Natural killer cell (primary cell): Measurements from ENCODE around the gene NFKBIB. TPM values are rescaled to one million over a fixed set of nuclear protein-coding genes. Genes with fewer than 3 reads are reported as not detected.

ENCODE experiments used
- ATAC-seq, 3 donors: fragments of 150-1000 bp in 2 of 3; fragments of 200-7000 bp in 1 of 3; cut with Tn5 transposase; 1 replicate in 1 of 3; 2 replicates in 2 of 3; pipeline ENCODE4 v1.10.0; 2021; ENCODE audit warnings: mild to moderate bottlenecking in 2 of 3, moderate library complexity in 2 of 3
- DNase-seq, 2 donors: peaks; one replicate each; pipeline versions ENCODE4 v3.0.0 to v3.0.0-alpha.2; 2013 to 2021; ENCODE audit warnings: mixed read lengths in 1 of 2
- H3K27ac ChIP-seq: one replicate; pipeline ENCODE4 v1.5.1; 2013; ENCODE audit warnings: mild to moderate bottlenecking, low read length
- H3K27me3 ChIP-seq: one replicate; pipeline ENCODE4 v1.6.1; 2013; ENCODE audit warnings: low read length; ENCODE audit not compliant: control insufficient read depth, insufficient read depth
- H3K36me3 ChIP-seq: one replicate; pipeline ENCODE4 v1.6.1; 2013; ENCODE audit warnings: low read length; ENCODE audit not compliant: control insufficient read depth, insufficient read depth
- H3K4me1 ChIP-seq: one replicate; pipeline ENCODE4 v1.6.1; 2013; ENCODE audit warnings: low read length; ENCODE audit not compliant: control insufficient read depth, insufficient read depth
- H3K4me3 ChIP-seq: one replicate; pipeline ENCODE4 v1.5.1; 2013; ENCODE audit warnings: low read length
- H3K9me3 ChIP-seq: one replicate; pipeline ENCODE4 v1.6.1; 2013; ENCODE audit warnings: low read length; ENCODE audit not compliant: control insufficient read depth, insufficient read depth
- H3K27ac Mint-ChIP-seq, 2 donors: one replicate each; pipeline ENCODE4 v1.8.0; 2022; ENCODE audit warnings: mild to moderate bottlenecking in 2 of 2, mixed read lengths in 2 of 2, moderate library complexity in 1 of 2
- H3K27me3 Mint-ChIP-seq, 2 donors: one replicate each; pipeline ENCODE4 v1.8.0; 2022; ENCODE audit warnings: low read depth in 2 of 2, mixed read lengths in 2 of 2
- H3K36me3 Mint-ChIP-seq: one replicate; pipeline ENCODE4 v1.8.0; 2022; ENCODE audit warnings: mixed read lengths
- H3K4me1 Mint-ChIP-seq, 2 donors: one replicate each; pipeline ENCODE4 v1.8.0; 2022; ENCODE audit warnings: mixed read lengths in 2 of 2
- H3K4me3 Mint-ChIP-seq: one replicate; pipeline ENCODE4 v1.8.0; 2022; ENCODE audit warnings: mild to moderate bottlenecking, moderate library complexity, mixed read lengths
- H3K9me3 Mint-ChIP-seq, 2 donors: one replicate each; pipeline ENCODE4 v1.8.0; 2022; ENCODE audit warnings: mixed read lengths in 2 of 2
- WGBS: methylation state at CpG from one replicate; pipeline ENCODE4 v1.1.7; 2013; ENCODE audit warnings: missing lambda C conversion rate; ENCODE audit not compliant: insufficient coverage; 5-methylcytosine and 5-hydroxymethylcytosine counted together
- intact Hi-C: fragments of 100-400 bp; cut with micrococcal nuclease; formaldehyde crosslinking; loops from one replicate; pipeline ENCODE4 v1.14.2; 2022
- total RNA-seq, 4 donors: library from RNA; stranded (reverse); fragments of 120-200 nt in 1 of 4; gene quantifications; one replicate each; pipeline versions ENCODE4 v1.2.3 to v1.2.4, GENCODE V29; 2013 to 2022
- TF ChIP-seq, protein P1 (sequence below): fragments of 200-600 bp; IDR thresholded peaks from one replicate; pipeline ENCODE4 v1.8.0; 2022; ENCODE audit warnings: antibody characterized with exemption

NFKBIB gene
- total RNA-seq, 3 donors from 2014 or later (not counting 1 experiment from before 2014, with no cell fraction given), result 78.0 to 125 (median 118) TPM

GRCh38 chr19:38911388-38912001, 11.7 kb downstream of the NFKBIB start:
- Histone ChIP-seq H3K36me3 (peaks cover 15% of the 10 kb centered on the region), H3K4me1 (peaks cover 25% of the 10 kb centered on the region), H3K27ac (no peak overlapping the region), H3K27me3 (no peaks in the 10 kb centered on the region), H3K4me3 (no peak overlapping the region), H3K9me3 (no peaks in the 10 kb centered on the region)
- DNase-seq (no peak), ATAC-seq (no peak)
- Mint-ChIP-seq H3K4me1 (peaks cover 16 to 41% of the 10 kb centered on the region in 2 donors), H3K9me3 (no peaks in the 10 kb centered on the region), H3K4me3 (no peak overlapping the region), H3K36me3 (no peaks in the 10 kb centered on the region), H3K27me3 (no peaks in the 10 kb centered on the region), H3K27ac (no peak overlapping the region)
- intact Hi-C loops, result no loop called here
- TF ChIP-seq, protein P1, sequence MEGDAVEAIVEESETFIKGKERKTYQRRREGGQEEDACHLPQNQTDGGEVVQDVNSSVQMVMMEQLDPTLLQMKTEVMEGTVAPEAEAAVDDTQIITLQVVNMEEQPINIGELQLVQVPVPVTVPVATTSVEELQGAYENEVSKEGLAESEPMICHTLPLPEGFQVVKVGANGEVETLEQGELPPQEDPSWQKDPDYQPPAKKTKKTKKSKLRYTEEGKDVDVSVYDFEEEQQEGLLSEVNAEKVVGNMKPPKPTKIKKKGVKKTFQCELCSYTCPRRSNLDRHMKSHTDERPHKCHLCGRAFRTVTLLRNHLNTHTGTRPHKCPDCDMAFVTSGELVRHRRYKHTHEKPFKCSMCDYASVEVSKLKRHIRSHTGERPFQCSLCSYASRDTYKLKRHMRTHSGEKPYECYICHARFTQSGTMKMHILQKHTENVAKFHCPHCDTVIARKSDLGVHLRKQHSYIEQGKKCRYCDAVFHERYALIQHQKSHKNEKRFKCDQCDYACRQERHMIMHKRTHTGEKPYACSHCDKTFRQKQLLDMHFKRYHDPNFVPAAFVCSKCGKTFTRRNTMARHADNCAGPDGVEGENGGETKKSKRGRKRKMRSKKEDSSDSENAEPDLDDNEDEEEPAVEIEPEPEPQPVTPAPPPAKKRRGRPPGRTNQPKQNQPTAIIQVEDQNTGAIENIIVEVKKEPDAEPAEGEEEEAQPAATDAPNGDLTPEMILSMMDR, result no peak
- WGBS, result 89% methylated on average over 16 of the region's 16 CpGs

DNA sequence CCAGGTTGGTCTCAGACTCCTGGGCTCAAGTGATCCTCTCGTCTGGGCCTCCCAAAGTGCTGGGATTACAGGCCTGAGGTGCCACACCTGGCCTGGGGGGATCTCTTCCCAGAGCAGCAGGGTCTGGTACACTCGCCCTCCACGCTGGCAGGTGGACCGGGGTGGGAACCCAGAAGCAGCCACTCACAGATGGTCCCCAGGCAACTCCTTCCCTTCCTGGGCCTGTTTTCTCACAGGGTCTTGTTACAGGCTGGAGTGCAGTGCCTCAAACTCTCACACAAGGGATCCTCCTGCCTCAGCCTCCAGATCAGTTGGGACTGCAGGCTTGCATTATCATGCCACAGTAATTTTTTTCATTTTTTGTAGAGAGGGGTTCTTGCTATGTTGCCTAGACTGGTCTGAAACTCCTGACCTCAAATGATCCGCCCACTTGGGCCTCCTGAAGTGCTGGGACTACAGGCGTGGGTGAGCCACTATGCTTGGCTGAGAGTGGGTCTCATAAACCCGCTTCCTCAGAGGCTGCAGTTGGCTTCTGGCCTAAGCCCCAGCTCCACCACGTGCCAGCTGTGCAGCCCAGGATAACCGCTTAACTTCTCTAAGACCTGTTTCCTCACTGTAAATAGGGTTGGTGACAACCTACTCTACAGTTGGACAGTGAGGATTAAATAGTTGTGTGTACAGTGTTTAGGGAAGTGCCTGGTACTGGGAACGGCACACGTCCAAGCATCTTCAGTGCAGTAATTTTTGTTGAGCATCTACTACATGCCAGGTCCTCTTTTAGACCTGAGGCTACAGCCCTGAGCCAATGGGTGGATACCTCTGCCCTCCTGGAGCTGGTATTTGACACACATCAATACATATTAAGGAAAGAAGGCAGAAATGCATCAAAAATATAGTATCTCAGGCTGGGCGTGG, 13.1 kb downstream of the NFKBIB start:
- Mint-ChIP-seq H3K4me1 (peaks cover 16 to 32% of the 10 kb centered on the region in 2 donors), H3K9me3 (no peaks in the 10 kb centered on the region), H3K36me3 (no peaks in the 10 kb centered on the region), H3K27ac (peak overlapping the region; percentile 36 to 63), H3K27me3 (no peaks in the 10 kb centered on the region), H3K4me3 (no peak overlapping the region)
- peaks cover 2% of the 10 kb centered on the region for H3K36me3 ChIP-seq
- intact Hi-C loops, result no loop called here
- TF ChIP-seq, protein P1, result no peak
- no peak overlapping the region for H3K27ac ChIP-seq
- H3K4me3 ChIP-seq, result no peak overlapping the region
- no peaks in the 10 kb centered on the region for H3K9me3 ChIP-seq
- H3K27me3 ChIP-seq, result no peaks in the 10 kb centered on the region
- 64% methylated on average over 12 of the region's 12 CpGs for WGBS
- DNase-seq (no peak), ATAC-seq (peak in 1 of 3 donors; percentile 27)
- peaks cover 25% of the 10 kb centered on the region for H3K4me1 ChIP-seq

- H3K4me1 ChIP-seq, result peaks cover 19% of the 10 kb centered on the region
- H3K4me3 ChIP-seq, result no peak overlapping the region
- no peaks in the 10 kb centered on the region for H3K27me3 ChIP-seq
- no peaks in the 10 kb centered on the region for H3K27me3 Mint-ChIP-seq
- ATAC-seq (no peak), DNase-seq (no peak)
- TF ChIP-seq, protein P1, result no peak
- H3K27ac Mint-ChIP-seq, result no peak overlapping the region
- H3K4me1 Mint-ChIP-seq, result peaks cover 11 to 23% of the 10 kb centered on the region in 2 donors
- WGBS, result 92% methylated on average over 8 of the region's 8 CpGs
- intact Hi-C loops, result no loop called here
- H3K27ac ChIP-seq, result no peak overlapping the region
- H3K9me3 Mint-ChIP-seq, result no peaks in the 10 kb centered on the region
- no peak overlapping the region for H3K4me3 Mint-ChIP-seq
- no peaks in the 10 kb centered on the region for H3K36me3 Mint-ChIP-seq
- H3K36me3 ChIP-seq, result no peaks in the 10 kb centered on the region
- H3K9me3 ChIP-seq, result no peaks in the 10 kb centered on the region
These were observed 14.2 kb downstream of the NFKBIB start for GRCh38 chr19:38913958-38914357.
